NCI-H460 (cell line): ENCODE measurements around the gene SEC14L3. TPM values are rescaled to one million over a fixed set of nuclear protein-coding genes. Genes with fewer than 3 reads are reported as not detected.

Experiments used
- DNase-seq: peaks from one replicate; pipeline ENCODE4 v3.0.0-alpha.2; 2016; ENCODE audit warnings: low read depth; ENCODE audit errors: extremely low read depth
- total RNA-seq: library from RNA; depleted of rRNA; stranded (reverse); fragments of >200 nt; shearing (Covaris generic); gene quantifications from 2 replicates; pipeline ENCODE4 v1.2.3, GENCODE V29; 2014

SEC14L3 gene
- total RNA-seq, 1 experiment from 2014 or later: not detected

GRCh38 chr22:30447656-30448055 lies 24.2 kb downstream of the SEC14L3 start:
- DNase-seq: no peak

- DNase-seq: no peak
Observed at GRCh38 chr22:30445438-30446145, 26.2 kb downstream of the SEC14L3 start.

- peak; percentile 42 for DNase-seq
Observed at GRCh38 chr22:30444632-30445437, 27.0 kb downstream of the SEC14L3 start.

GRCh38 chr22:30441088-30441487 lies 30.7 kb downstream of the SEC14L3 start:
- no peak for DNase-seq

GRCh38 chr22:30439836-30440235 lies 32.0 kb downstream of the SEC14L3 start:
- DNase-seq: no peak

- no peak for DNase-seq
Observed at GRCh38 chr22:30439226-30439625, 32.6 kb downstream of the SEC14L3 start.

GRCh38 chr22:30438559-30438958 lies 33.3 kb downstream of the SEC14L3 start:
- DNase-seq: no peak

- DNase-seq: no peak
Observed at GRCh38 chr22:30436196-30436595, 35.6 kb downstream of the SEC14L3 start.

GRCh38 chr22:30435674-30436126 lies 36.1 kb downstream of the SEC14L3 start:
- peak; percentile 52 for DNase-seq

- DNase-seq: no peak
Observed at GRCh38 chr22:30434843-30435242, 37.0 kb downstream of the SEC14L3 start.

GRCh38 chr22:30433773-30434172 lies 38.0 kb downstream of the SEC14L3 start:
- no peak for DNase-seq

- no peak for DNase-seq
Observed at GRCh38 chr22:30433227-30433626, 38.6 kb downstream of the SEC14L3 start.

- DNase-seq: no peak
Observed at GRCh38 chr22:30432520-30432919, 39.3 kb downstream of the SEC14L3 start.

GRCh38 chr22:30432096-30432495 lies 39.7 kb downstream of the SEC14L3 start:
- DNase-seq: no peak

GRCh38 chr22:30430933-30431332 lies 40.9 kb downstream of the SEC14L3 start:
- DNase-seq: no peak

GRCh38 chr22:30429887-30430286 lies 41.9 kb downstream of the SEC14L3 start:
- DNase-seq: no peak

- no peak for DNase-seq
Observed at GRCh38 chr22:30427871-30428270, 43.9 kb downstream of the SEC14L3 start.

- DNase-seq: peak; percentile 82
Observed at GRCh38 chr22:30426388-30427353, 45.1 kb downstream of the SEC14L3 start.

- DNase-seq: no peak
Observed at GRCh38 chr22:30425616-30426387, 46.0 kb downstream of the SEC14L3 start, which contains the start of gene MTFP1. MTFP1 (plus strand) TSS chr22:30425768; CDS start chr22:30425880, 112 bp downstream.

- no peak for DNase-seq
Observed at GRCh38 chr22:30425327-30425615, 46.5 kb downstream of the SEC14L3 start.
